ENCODE measurements around the gene HTR3E. TPM values are rescaled to one million over a fixed set of nuclear protein-coding genes. Genes with fewer than 3 reads are reported as not detected.

Gene HTR3E
- total and polyA plus RNA-seq, 2 of the 13 experiments (the other 11 are each of a cell fraction or from before 2014, with no cell fraction given) = not detected

- no peak for TF ChIP-seq GLMP (CRISPR knock-in tag; IDR thresholded peaks at IDR 0.05; ENCODE audit: borderline replicate concordance)
- TF ChIP-seq ZNF713 (CRISPR knock-in tag; IDR thresholded peaks at IDR 0.05) = no peak
- TF ChIP-seq ETV5 (CRISPR knock-in tag; IDR thresholded peaks at IDR 0.05; ENCODE audit: borderline replicate concordance) = peak; percentile 55; the same call in 1 of the 2 replicates
- TF ChIP-seq ARID2 (CRISPR knock-in tag; IDR thresholded peaks at IDR 0.05; ENCODE audit: borderline replicate concordance) = peak; percentile 68; the same call in 1 of the 2 replicates
- no peak for TF ChIP-seq ZBTB25 (CRISPR knock-in tag; IDR thresholded peaks at IDR 0.05)
- peak; percentile 58; the same call in 1 of the 2 replicates for TF ChIP-seq DNMT3B (CRISPR knock-in tag; conservative IDR thresholded peaks at IDR 0.05)
- 0 out of 2 replicates have a peak, but pooled peaks have one; percentile 42 for TF ChIP-seq CCDC6 (CRISPR knock-in tag; IDR thresholded peaks at IDR 0.05)
- TF ChIP-seq ZNF83 (CRISPR knock-in tag; IDR thresholded peaks at IDR 0.05; ENCODE audit: borderline replicate concordance) = no peak
- no peak for TF ChIP-seq HMG20B (CRISPR knock-in tag; conservative IDR thresholded peaks at IDR 0.05)
- TF ChIP-seq ZNF30 (CRISPR knock-in tag; IDR thresholded peaks at IDR 0.05) = peak; percentile 62; the same call in 1 of the 2 replicates
- no peak for TF ChIP-seq REST (IDR thresholded peaks at IDR 0.05; ENCODE audit: borderline replicate concordance in 1 of 2, low read depth in 1 of 2, low read length in 2 of 2)
- TF ChIP-seq ZBTB3 (CRISPR knock-in tag; IDR thresholded peaks at IDR 0.05; ENCODE audit: borderline replicate concordance, low read depth) = no peak
- TF ChIP-seq ATF7-NPFF (CRISPR knock-in tag; IDR thresholded peaks at IDR 0.05; ENCODE audit: low read depth) = peak; percentile 4; the same call in 1 of the 2 replicates
- TF ChIP-seq TOPORS (CRISPR knock-in tag; IDR thresholded peaks at IDR 0.05) = 0 out of 2 replicates have a peak, but pooled peaks have one; percentile 59
- TF ChIP-seq ZNF572 (CRISPR knock-in tag; IDR thresholded peaks at IDR 0.05) = no peak
- no peak for TF ChIP-seq XBP1 (CRISPR knock-in tag; IDR thresholded peaks at IDR 0.05)
- TF ChIP-seq E2F1 (CRISPR knock-in tag; IDR thresholded peaks at IDR 0.05) = no peak
- no peak; the same call in 1 of the 2 replicates for TF ChIP-seq MEF2D (CRISPR knock-in tag; IDR thresholded peaks at IDR 0.05)
- TF ChIP-seq ZNF839 (CRISPR knock-in tag; IDR thresholded peaks at IDR 0.05; ENCODE audit: borderline replicate concordance) = peak; percentile 30; the same call in 1 of the 2 replicates
- TF ChIP-seq ZSCAN25 (CRISPR knock-in tag; IDR thresholded peaks at IDR 0.05) = no peak
Measured at GRCh38 chr3:184156522-184156955, 59.7 kb downstream of the HTR3E start (continued).

Data from HepG2 (cell line).